TTC549 (cell line): ENCODE measurements around the gene FMO5.
A peak's percentile ranks its signal among the peaks of the same experiment; 100 is the strongest.
"Not testable (repeated sequence)": the region's sequence is repeated elsewhere in the genome, so short reads cannot be mapped to it uniquely, and the experiment has no call there.

Experiments
- FAIRE-seq: peaks from 2 replicates; lab custom pipeline; 2012; peaks lifted over from hg19 to GRCh38; lab: Jason Lieb, UNC

The FMO5 gene

DNA sequence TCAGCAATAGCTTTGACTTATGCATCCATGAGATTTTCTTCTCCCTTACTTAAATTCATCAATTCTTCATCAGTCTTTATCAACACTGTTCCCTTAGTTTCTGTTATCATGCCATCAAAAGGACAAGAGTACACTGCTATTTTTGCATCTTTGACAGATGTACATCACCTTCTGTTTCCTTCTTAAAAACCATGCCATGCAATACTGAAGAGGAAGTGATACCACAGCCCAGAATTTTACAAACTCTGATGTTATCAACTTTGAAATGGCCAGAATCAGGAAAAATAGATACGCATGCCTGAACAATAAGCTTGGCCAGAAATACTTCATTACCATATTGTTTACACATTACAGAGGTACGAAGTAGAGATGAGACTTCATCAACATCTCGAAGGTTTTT is 21.1 kb downstream of the FMO5 start:
- FAIRE-seq = no peak

DNA sequence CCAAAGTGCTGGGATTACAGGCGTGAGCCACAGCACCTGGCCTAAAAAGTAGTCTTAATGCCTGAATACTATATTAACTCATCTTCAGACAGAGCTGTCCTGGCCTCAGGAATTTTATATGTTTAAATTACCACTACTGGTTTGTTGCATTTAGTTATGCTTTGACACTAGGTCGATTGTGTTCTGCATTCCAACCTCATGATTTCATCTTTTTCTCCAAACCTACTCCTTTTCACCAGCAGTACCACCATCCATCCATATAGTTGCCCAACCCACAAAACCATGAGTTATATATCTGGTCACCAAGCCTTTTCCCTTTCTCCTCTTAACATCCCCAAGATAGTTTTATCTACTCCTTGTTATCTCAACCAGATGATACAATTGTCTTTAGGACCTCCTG is 22.6 kb downstream of the FMO5 start:
- FAIRE-seq = no peak

DNA sequence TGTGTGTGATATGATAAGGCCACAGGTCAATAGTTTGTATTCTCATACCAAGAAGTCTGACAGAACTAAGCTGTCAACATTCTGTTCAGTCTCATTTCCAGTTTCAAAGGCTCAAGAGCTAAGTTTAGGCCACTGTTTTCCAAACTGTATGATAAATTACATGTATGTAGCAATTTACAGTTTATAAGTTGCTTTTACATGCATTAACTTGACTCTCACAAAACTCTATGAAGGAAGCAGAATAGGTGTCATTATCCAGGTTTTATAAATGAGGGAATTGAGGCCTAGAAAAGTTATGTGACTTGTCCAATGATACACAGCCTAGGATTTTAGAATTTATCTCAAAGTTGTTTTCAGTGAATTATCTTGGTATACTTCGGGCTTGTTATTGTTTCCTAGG is 23.4 kb downstream of the FMO5 start:
- no peak for FAIRE-seq

DNA sequence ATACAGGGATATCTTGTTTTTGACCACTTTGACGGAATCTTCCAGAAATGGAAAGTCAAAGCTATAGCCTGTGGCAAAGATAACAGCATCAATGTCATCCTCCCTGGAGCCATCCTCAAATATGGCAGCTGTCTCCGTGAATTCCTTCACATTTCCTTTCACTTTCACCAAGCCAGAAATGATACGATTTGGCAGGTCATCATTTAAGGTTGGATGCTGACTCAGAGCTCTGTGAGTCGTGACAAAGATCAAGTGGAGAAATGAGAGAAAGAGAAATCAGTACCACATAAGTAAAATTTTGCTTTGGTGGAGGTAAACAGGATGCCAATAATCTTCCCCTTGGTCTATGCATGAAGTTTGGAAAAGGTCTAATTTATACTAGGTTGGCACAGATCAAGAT is 23.9 kb downstream of the FMO5 start:
- no peak for FAIRE-seq

DNA sequence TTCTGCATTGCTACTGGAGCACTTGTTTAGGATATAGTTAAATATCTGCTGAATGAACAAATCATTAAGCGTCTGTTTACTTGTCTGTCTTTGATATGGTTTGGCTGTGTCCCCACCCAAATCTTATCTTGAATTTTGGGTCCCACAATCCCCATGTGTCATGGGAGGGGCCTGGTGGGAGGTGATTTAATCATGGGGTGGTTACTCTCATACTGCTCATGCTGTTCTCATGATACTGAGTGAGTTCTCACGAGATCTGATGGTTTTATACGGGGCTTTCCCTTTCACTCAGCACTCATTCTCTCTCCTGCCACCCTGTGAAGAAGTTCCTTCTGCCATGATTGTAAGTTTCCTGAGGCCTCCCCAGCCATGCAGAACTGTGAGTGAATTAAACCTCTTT is 27.8 kb downstream of the FMO5 start:
- not testable (repeated sequence) for FAIRE-seq

DNA sequence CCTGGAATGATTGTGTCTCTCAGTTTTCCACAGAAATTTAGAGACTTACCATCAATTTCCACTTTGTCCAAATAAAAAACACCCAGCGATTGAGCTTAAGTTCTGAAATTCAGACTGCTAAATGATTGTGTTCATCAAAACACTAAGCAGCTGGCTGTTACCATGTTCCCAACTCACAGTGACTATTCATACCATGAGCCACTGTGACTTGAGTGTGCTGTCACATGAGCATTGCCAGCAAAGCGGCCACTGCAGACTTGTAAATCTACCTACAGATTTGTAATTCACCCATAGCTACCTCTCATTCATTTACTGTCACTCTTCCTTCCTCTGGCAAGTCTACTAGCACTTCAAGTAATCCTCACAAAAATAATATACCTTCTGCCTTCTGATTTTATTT is 35.6 kb downstream of the FMO5 start:
- no peak for FAIRE-seq

DNA sequence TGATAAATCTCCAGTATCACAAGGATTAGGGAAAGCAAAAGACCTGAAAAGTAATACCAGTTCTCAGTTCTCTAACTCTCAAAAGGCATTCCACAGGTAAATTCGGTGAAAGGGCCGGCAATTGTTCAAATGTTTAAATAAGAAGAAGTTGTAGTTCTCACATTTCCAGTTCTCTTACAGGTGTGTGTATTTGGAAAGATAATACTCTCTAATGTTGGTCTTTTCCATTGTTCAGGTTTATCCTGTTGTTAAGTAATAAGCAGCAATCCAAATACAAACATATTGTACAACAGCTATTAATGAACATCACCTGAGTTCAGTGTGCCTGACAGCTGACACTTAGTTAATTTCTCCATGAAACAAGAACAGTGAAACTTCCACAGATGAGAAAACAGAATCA is 39.7 kb downstream of the FMO5 start:
- FAIRE-seq = no peak

DNA sequence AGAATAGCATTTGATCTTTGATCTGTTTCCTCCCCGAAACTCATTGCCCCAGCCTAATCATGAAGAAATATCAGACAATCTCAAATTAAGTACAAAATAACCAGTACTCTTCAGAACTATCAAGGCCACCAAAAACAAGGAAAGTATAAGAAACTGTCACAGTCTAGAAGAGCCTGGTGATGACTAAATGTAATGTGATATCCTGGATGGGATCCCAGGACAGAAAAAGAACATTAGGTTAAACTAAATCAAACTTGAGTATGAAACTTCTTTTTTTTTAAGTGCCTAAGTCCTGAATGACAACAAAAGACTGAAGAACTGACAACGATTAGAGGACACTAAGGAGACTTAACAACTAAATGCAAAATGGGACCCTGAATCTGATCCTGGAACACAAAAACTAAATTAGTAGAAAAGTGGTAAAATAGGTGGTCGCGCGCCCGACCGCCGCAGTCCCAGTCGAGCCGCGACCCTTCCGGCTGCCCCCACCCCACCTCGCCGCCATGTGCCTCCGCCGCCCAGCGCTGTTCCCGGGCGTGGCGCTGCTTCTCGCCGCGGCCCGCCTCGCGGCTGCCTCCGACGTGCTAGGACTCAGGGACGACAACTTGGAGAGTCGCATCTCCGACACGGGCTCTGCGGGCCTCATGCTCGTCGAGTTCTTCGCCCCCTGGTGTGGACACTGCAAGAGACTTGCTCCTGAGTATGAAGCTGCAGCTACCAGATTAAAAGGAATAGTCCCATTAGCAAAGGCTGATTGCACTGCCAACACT is 47.3 kb downstream of the FMO5 start:
- no peak for FAIRE-seq

DNA sequence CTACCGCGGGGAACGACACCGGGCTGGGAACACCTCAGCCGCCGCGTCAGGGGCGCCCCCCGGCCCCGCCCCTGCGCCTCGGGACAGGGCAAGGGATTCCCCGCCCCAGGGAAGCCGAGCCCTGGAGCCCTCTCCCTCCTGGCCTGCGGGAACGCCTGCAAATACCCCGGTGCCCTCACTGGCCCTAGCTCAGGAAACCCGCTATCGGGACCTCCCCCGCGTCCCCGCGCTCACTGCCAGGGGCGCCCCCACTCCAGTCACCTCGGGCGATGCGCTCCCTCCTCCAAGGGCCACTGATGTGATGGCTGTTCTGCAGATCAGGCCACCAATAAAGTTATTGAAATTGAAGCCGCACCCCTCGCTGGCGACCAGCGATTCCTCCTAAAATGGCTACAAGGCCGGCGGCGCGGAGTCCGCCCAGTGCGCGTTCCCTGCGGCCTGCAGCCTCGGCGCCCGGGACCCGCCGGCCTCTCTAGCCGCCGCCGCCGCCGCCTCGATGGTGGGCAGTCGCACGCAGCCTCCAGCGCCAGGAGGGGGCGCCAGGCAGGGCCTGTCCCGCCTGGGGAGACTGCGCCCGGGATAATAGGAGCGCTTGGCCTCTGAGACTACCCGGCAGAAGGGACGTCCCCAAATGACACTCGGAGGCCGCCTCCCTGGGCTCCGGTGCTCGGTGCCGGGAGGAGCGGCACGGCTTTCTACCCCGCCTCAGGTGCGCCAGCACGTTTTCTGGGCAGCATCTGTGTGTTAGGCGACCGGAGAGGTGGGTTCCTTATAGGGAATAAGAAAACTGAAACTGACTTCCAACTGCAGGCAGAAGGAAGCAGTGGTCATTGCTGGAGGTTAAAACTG is 52.7 kb downstream of the FMO5 start, which contains the start of gene PRKAB2:
TSS of gene PRKAB2 (minus strand) at position 303 of the 849 bp plus-strand sequence. CDS start 326 bp downstream, outside the sequence.
- no peak for FAIRE-seq

DNA sequence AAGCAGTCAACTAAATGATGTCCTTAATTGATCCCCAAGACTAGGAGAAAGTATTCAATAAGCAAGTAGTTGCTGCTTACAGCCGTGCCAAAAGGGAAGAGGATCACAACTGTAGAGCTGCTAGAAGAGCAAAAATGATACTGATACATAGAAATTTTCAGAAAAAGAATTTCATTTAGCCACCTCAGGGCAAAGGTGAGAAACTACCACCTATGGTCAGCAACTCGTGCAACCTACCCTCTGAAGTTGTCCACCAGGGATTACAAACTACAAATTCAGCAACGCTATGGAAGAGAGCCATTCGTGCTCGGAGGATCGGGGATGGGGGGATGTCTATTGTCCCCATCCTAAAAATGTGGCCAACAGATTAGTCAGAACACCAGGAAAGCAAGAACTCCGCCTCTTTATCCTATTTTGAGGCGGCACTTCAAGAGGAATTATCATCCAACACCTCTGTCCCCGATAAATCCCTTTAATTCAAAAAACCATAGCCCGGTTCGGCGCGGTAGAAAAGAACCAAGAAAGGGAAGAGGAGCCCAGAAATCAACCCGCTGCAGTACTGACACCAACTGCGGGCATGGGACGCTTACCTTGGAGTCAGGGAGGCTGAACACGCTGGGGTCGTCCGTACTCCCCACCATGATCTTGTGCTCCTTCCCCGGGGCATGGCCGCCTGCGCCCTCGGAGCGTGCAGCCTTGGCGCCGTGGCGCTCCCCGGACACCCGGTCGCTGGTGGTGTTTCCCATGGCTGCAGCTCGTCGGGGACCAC is 53.6 kb downstream of the FMO5 start:
- no peak for FAIRE-seq

DNA sequence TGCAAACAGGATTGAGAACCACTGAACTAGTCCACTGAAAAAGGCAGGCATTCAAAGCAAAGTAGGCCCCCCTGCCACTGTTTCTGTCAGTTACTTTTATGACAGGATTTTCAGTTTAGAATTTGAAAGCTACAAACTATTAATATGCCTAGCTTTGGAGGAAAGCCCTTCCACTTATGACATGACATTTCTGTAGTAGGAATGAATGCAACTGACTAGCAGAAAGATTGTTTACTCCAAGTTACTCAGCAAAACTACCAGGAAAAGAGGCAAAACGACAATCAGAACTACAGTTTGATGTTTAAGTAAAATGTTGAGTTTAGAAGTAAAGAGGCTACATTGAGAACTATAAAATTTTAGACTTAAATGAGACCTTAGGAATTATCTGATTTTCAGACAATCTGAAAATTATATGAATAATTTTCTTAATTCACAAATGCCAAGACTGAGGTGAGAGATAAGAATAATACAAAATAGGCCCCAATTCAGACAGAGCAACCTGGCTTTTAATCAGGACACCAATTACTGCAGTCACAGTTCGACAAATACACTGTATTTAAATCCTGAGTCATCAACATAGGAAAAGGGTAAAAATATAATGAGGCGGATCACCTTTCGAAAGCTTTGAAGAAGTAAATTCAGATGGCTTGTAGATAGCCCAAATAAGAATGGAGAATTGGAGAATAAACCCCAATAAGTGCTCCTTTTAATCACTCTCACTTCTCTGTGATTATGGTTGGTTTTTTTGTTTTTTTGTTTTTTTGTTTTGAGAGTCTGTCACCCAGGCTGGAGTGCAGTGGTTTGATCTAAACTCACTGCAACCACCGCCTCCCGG is 55.1 kb downstream of the FMO5 start:
- FAIRE-seq = peak; percentile 33

DNA sequence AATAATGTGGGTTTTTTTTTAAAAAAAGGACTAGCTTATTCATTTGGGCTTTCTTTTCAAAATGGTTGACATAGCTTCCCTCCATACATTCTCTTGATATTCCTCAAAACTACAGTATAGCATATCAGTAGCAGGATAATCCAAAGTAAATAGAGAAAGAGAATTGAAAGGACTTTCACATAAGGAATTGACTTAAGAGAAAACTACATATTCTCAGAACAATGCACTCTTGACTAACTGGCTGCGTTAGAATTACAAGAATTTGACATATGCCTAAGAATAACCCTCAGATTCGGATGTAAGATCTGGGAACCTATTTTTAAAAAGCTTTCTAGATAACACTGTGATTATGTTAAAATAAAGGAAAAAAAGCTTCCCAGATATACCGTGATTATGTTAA is 56.0 kb downstream of the FMO5 start:
- FAIRE-seq = no peak

DNA sequence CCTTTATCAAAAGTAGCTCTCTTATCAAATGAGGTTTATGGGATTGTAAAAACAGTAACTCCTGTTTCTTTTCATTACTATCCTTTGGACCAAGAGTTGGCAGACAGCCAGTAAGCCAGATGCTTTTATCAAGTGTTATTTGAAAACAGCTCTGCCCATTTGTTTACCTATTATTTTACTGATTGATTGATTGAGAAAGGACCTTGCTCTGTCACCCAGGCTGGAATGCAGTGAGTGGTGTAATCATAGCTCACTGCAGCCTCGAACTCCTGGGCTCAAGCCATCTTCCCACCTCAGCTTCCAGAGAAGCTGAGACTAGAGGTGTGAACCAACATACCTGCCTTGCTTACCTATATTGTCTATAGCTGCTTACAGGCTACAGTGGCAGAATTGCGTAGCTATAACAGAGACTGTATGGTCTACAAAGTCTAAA is 56.5 kb downstream of the FMO5 start:
- no peak for FAIRE-seq

DNA sequence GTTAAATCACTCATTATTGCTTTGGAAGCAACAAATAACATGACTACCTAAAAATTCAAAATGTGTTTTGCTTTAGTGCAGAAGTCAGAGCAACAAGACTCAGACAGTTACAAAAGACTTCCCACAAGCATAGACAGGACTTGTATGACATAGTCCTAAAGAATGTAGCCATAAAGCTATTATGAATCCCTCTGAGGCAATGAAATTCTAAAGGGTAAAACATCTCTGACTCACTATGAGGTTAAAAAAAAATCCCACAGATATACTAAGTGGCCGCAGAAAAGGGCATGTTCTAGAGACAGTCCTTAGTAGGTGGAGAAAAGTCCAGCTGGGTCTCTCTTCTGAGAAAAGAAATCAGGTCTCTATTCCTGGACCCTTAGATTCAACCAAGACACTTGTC is 57.8 kb downstream of the FMO5 start:
- no peak for FAIRE-seq

DNA sequence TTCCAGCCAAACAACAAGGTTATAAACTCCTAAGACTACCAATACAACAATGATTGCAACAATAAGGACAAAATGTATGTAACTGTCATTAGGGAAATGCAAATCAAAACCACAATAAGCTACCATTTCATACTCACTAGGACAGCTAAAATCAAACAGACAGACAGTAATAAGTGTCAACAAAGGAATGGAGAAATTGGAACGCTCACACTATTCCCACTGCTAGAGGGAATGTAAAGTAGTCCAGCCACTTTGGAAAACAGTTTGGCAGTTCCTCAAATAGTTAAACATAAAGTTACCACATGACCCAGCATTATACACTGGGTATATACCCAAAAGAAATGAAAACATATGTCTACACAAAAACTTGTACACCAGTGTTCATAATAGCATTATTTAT is 62.1 kb downstream of the FMO5 start:
- FAIRE-seq = no peak

DNA sequence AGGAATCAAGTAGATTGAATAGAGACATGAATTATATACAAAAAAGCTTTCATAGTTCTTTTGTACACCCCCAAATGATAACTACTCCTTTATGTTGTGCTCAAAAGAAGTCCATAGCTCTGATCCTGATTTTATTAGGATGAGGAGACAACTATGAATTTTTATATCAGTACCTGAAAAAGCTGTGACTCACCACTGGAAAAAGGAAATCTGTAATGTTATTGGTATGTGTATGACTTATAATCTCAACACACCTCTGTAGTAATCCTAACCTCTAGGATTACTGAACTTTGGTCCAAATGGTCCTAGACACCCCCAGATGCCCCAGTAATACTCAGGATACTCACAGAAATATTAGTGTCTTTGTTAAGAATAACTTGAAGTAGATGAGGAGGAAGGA is 63.0 kb downstream of the FMO5 start:
- no peak for FAIRE-seq

DNA sequence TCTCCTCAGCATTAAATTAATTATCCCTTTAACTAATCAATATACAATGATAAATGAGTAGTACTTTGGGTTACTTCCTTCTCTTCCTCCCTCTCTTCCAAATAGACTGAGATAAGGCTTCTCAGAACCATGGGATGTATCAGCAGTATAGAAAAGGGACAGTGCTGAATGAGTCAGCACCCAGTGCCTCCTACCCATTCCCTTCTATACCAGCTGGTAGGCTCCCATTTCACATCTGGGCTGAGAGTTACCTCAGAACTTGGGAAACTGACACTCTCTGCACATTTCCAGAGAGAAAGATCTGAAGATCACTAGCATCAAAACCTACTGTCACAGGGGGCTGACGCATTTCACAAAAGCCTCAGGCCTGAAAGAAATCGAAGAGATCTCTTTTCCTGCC is 68.0 kb downstream of the FMO5 start:
- FAIRE-seq = not testable (repeated sequence)

DNA sequence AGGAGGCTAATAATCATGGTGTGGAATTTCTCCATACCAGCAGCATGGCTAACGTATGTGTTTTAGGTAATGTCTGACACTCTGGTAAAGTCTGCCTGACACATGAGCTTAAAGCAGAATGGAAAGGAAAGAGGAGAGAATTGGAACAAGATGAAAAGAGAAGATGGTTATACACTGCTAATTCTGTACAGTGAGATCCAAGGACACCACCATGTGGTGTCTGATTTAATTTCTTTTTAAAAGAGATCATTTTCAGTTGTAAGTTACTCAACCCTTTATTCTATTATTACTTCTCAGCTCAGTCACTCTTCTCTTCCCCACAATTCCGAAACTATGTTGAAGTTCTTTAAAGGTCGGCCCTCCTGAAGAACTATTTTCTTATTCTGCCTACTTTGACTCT is 68.5 kb downstream of the FMO5 start:
- no peak for FAIRE-seq

DNA sequence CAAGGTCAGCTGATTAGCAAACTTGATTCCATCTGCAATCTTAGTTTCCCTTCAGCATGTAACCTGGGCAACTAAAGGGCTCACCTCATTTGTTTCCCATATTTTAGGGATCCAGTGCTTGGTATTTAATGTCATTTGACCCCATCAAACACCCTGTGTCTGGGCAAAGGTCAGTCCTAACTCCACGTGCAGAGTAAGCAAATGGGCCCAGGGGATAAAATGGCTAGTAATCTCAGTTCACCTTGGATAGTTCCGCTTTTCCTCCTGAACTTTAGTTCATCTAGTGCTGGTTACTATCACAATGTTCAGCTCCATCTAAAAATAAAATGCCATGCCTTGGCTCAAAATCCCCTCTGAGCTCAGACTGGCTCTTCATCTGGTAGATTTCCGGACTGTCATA is 72.4 kb downstream of the FMO5 start:
- FAIRE-seq = no peak

DNA sequence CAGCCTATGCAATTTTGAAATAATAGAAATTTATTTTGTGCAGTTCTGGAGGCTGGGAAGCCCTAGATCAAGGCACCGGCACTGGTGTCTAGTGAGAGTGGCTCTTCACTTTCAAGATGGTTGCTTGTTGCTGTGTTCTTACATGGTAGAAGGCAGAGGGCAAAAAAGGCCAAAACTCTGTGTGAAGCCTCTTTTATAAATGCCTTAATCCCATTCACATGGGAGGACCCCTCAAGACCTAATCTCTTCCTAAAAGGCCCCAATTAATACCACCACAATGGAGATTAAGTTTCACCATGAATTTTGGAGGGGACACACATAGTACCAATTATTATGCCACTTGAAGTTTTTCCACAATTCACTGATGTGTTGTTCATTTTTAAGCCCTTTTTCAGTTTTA is 73.9 kb downstream of the FMO5 start:
- no peak for FAIRE-seq

DNA sequence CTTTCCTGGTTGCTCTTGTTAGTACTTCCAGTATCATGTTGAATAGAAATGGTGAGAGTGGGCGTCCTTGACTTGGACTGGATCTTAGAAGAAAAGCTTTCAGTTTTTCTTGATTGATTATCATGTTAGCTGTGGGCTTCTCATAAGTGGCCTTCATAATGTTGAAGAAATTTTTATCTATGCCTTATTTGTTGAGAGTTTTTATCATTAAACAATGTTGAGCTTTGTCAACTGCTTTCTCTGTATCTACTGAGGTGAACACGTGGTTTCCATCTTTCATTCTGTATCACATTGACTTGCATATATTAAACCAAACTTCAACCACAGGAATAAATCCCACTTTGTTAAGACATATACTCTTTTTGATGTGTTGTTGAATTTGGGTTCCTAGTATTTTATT is 82.3 kb downstream of the FMO5 start:
- peak; percentile 46 for FAIRE-seq
